HG02642 (cell line): ENCODE measurements around the gene REPIN1.

ENCODE experiments used
- ATAC-seq: cut with Tn5 transposase; IDR thresholded peaks from one replicate; pipeline ENCODE4 v1.9.1; 2021; ENCODE audit warnings: mild to moderate bottlenecking; ENCODE audit not compliant: unreplicated experiment, poor library complexity

REPIN1 gene

GRCh38 chr7:150336746-150337145 is 31.9 kb upstream of the REPIN1 start:
- ATAC-seq, result no peak

- no peak for ATAC-seq
Observed at GRCh38 chr7:150337179-150337578, 31.4 kb upstream of the REPIN1 start.

GRCh38 chr7:150337659-150338081 is 31.0 kb upstream of the REPIN1 start:
- no peak for ATAC-seq

- ATAC-seq, result no peak
Observed at GRCh38 chr7:150338166-150338829, 30.3 kb upstream of the REPIN1 start.

GRCh38 chr7:150339409-150339809 is 29.2 kb upstream of the REPIN1 start:
- no peak for ATAC-seq

- ATAC-seq, result peak; percentile 42
Observed at GRCh38 chr7:150340024-150340749, 28.4 kb upstream of the REPIN1 start.

- ATAC-seq, result no peak
Observed at GRCh38 chr7:150340875-150341262, 27.8 kb upstream of the REPIN1 start.

GRCh38 chr7:150341263-150342120 is 27.1 kb upstream of the REPIN1 start, which contains the start of gene RARRES2:
Gene RARRES2, minus strand, starts transcription at chr7:150341629. Its CDS starts 1,020 bp downstream, at chr7:150340609.
- no peak for ATAC-seq

- no peak for ATAC-seq
Observed at GRCh38 chr7:150342121-150342408, 26.6 kb upstream of the REPIN1 start.

- no peak for ATAC-seq
Observed at GRCh38 chr7:150343225-150343624, 25.4 kb upstream of the REPIN1 start.

GRCh38 chr7:150344299-150344698 is 24.3 kb upstream of the REPIN1 start:
- ATAC-seq, result no peak

- no peak for ATAC-seq
Observed at GRCh38 chr7:150345012-150345411, 23.6 kb upstream of the REPIN1 start.

GRCh38 chr7:150346922-150347321 is 21.7 kb upstream of the REPIN1 start:
- no peak for ATAC-seq

GRCh38 chr7:150351587-150352194 is 16.9 kb upstream of the REPIN1 start:
- ATAC-seq, result no peak

GRCh38 chr7:150355666-150356059 is 13.0 kb upstream of the REPIN1 start:
- no peak for ATAC-seq

GRCh38 chr7:150356265-150356897 is 12.2 kb upstream of the REPIN1 start:
- no peak for ATAC-seq

- ATAC-seq, result peak; percentile 75
Observed at GRCh38 chr7:150357270-150357669, 11.4 kb upstream of the REPIN1 start.

GRCh38 chr7:150357771-150358427 is 10.7 kb upstream of the REPIN1 start:
- peak; percentile 20 for ATAC-seq

- ATAC-seq, result no peak
Observed at GRCh38 chr7:150358433-150358832, 10.2 kb upstream of the REPIN1 start.
